ENCODE data around the gene DISP2. TPM values are rescaled to one million over a fixed set of nuclear protein-coding genes. Genes with fewer than 3 reads are reported as not detected.

The DISP2 gene
- total RNA-seq, 1 experiment from 2014 or later, result 10.0 TPM

GRCh38 chr15:40337597-40337996 is 20.4 kb upstream of the DISP2 start:
- in situ Hi-C loops (cut with HindIII; ENCODE audit: low pct_unique_long_range_greater_than_20kb, low sequenced_read_pairs), result no loop called here
- ATAC-seq (no peak), DNase-seq (ENCODE audit: low read depth, low spot score) (no peak)
- peak overlapping the region; percentile 94 for H3K27ac ChIP-seq (ENCODE audit: low read length)
- no peak for TF ChIP-seq POLR2AphosphoS5 (IDR thresholded peaks at IDR 0.05; ENCODE audit: low read depth, low read length)
- TF ChIP-seq REST (IDR thresholded peaks at IDR 0.05; ENCODE audit: insufficient read depth in 1 of 2, low read depth in 2 of 2, low read length in 1 of 2), result no peak
- TF ChIP-seq TCF7L2 (IDR thresholded peaks at IDR 0.05; ENCODE audit: low read depth, low read length), result no peak
- TF ChIP-seq CTCF (IDR thresholded peaks at IDR 0.05), result no peak
- no peak for TF ChIP-seq SIN3A (IDR thresholded peaks at IDR 0.05; ENCODE audit: borderline replicate concordance, insufficient read depth, low read depth, low read length)
- H3K9me3 ChIP-seq (ENCODE audit: control insufficient read depth, insufficient read depth, low read depth, low read length), result no peaks in the 10 kb centered on the region
- H3K36me3 ChIP-seq (ENCODE audit: control insufficient read depth, insufficient read depth, low read length), result no peaks in the 10 kb centered on the region
- ChIA-PET CTCF (interaction anchor here (0.6 to 3.7 kb wide), 8 partner anchors 9 to 85 kb away, joined by 3 to 30 read pairs (median 6); partner anchors contain the start of gene INAFM2), POLR2A (interaction anchor here (1.8 kb wide), 1 partner anchor 15 kb away, joined by 4 read pairs; no protein-coding TSS in a partner anchor)
- intact Hi-C loops (cut with micrococcal nuclease; ENCODE audit: unreplicated experiment), result no loop called here
- no TSS peak for BruUV-seq (replicated peaks)
- no peak overlapping the region for H3K4me3 ChIP-seq (ENCODE audit: low read depth in 2 of 2, low read length in 2 of 2)
- peaks cover 48% of the 10 kb centered on the region for H3K4me1 ChIP-seq (ENCODE audit: control insufficient read depth, insufficient read depth, low read length)
- H3K27me3 ChIP-seq (ENCODE audit: control insufficient read depth, insufficient read depth, low read length), result no peaks in the 10 kb centered on the region

GRCh38 chr15:40338041-40338657 is 19.9 kb upstream of the DISP2 start:
- Histone ChIP-seq H3K4me3 (ENCODE audit: low read depth in 2 of 2, low read length in 2 of 2) (peak overlapping the region in 1 of 2 experiments; percentile 61; a peak in 2 of 4 replicates), H3K27me3 (ENCODE audit: control insufficient read depth, insufficient read depth, low read length) (no peaks in the 10 kb centered on the region), H3K4me1 (ENCODE audit: control insufficient read depth, insufficient read depth, low read length) (peaks cover 54% of the 10 kb centered on the region), H3K9me3 (ENCODE audit: control insufficient read depth, insufficient read depth, low read depth, low read length) (no peaks in the 10 kb centered on the region), H3K27ac (ENCODE audit: low read length) (peak overlapping the region; percentile 94), H3K36me3 (ENCODE audit: control insufficient read depth, insufficient read depth, low read length) (no peaks in the 10 kb centered on the region)
- in situ Hi-C loops (cut with HindIII; ENCODE audit: low pct_unique_long_range_greater_than_20kb, low sequenced_read_pairs) (no loop called here), intact Hi-C loops (cut with micrococcal nuclease; ENCODE audit: unreplicated experiment) (no loop called here)
- ChIA-PET CTCF (interaction anchor here (0.6 to 3.7 kb wide), 10 partner anchors 9 to 84 kb away, joined by 3 to 30 read pairs (median 4); partner anchors contain the start of gene INAFM2), POLR2A (interaction anchor here (1.8 kb wide), 1 partner anchor 15 kb away, joined by 4 read pairs; no protein-coding TSS in a partner anchor)
- BruUV-seq (replicated peaks), result no TSS peak
- DNase-seq (ENCODE audit: low read depth, low spot score) (no peak), ATAC-seq (peak; percentile 47)
- TF ChIP-seq CTCF (IDR thresholded peaks at IDR 0.05) (peak; percentile 96), SIN3A (IDR thresholded peaks at IDR 0.05; ENCODE audit: borderline replicate concordance, insufficient read depth, low read depth, low read length) (no peak), REST (IDR thresholded peaks at IDR 0.05; ENCODE audit: insufficient read depth in 1 of 2, low read depth in 2 of 2, low read length in 1 of 2) (no peak)

All from Panc1 (cell line).